GM19372 (cell line): ENCODE data around the gene GPR156.
"Not testable (repeated sequence)": the region's sequence is repeated elsewhere in the genome, so short reads cannot be mapped to it uniquely, and the experiment has no call there.

ENCODE experiments used
- ATAC-seq: cut with Tn5 transposase; IDR thresholded peaks from one replicate; pipeline ENCODE4 v1.9.1; 2021; ENCODE audit warnings: mild to moderate bottlenecking, low read depth, moderate library complexity; ENCODE audit not compliant: unreplicated experiment

GPR156 gene

DNA sequence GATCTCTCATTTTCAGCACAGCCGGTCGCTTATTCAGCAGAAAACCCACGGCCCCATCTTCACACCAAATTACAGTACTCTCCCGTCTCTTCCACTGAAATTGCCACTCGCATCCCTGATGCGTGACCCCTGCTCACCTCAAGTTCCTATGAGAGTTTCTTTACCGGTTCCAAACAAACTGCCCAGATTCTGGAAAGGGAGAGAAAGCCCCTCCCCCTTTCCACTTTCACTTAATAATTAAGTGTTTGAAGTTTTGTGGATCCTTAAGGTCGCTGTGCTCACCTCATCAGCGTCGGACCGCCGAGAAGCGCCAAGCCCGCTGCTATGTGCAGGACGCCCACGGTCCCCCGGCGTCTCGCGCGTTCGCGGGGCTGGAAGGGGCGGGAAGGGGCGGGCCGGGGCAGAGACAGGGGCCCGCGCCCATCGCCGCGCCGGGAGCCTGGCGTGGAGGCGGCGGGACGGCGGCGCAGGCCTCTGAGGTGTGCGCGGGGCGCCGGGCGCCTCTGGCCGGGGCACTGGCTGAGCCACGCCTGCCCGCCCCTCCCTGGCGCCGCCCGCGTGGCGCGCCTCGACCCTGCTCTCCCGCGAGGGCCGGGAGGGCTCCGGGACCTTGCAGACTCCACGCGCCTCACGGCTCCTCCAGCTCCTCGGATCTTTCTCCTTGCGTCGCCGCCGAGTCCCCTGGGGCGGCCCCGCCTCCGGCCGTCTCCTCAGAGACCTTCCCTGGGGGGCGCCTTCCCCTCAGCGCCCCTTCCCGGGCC, at the start of gene GPR156:
GPR156 (minus strand) TSS at position 476 of the 761 bp plus-strand sequence. CDS start 41,124 bp downstream, outside the sequence.
- no peak for ATAC-seq

- no peak for ATAC-seq
Observed at GRCh38 chr3:120332646-120333045, 47.6 kb upstream of the GPR156 start.

GRCh38 chr3:120331076-120331475, 46.1 kb upstream of the GPR156 start:
- ATAC-seq: no peak

DNA sequence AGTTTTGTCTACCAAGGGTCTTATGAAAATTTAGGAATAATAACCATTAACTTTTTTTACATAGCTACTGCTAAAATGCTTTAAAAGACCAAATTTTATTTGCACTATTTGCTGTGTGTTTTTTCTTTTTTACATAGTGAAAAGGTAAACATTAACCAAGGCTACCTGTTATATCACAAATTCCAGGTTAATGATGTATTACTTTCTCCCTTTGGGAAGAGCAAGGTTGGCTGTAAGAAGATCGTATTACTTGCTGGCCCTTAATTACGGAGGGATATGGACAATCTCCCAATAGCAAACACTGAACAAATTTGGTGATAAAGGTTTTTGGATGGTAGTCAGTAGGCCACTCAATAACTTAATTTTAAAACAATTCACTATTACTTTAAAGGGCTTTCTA, 41.8 kb upstream of the GPR156 start:
- no peak for ATAC-seq

DNA sequence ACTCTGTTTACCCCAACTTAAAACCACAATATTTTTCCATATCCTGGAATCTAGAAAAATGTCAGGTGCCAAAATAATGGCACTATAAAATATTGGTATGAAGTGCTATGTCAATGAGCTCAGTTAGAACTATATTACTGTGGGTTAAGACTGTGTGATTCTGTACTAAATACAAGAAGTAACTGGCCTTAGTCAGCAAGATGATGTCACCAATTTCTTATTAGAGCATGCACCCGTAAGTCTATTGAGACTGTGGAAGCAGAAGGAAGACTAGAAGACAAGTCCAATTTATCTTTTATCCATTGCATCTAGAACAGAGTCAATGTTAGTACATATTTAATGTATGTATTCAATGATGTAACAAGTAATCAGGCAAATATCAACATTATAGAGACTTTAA, 39.2 kb upstream of the GPR156 start:
- no peak for ATAC-seq

DNA sequence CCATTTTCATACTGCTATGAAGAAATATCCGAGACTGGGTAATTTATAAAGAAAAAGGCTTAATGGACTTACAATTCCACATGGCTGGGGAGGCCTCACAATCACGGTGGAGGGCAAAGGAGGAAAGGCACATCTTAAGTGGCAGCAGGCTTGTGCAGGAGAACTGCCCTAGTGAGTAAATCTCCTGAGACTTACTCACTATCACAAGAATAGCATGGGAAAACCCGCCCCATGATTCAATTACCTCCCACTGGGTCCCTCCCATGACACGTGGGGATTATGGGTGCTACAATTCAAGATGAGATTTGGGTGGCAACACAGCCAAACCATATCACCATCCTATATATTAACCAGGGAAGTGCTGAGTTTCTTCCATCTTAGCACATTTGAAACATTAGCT, 38.7 kb upstream of the GPR156 start:
- not testable (repeated sequence) for ATAC-seq

DNA sequence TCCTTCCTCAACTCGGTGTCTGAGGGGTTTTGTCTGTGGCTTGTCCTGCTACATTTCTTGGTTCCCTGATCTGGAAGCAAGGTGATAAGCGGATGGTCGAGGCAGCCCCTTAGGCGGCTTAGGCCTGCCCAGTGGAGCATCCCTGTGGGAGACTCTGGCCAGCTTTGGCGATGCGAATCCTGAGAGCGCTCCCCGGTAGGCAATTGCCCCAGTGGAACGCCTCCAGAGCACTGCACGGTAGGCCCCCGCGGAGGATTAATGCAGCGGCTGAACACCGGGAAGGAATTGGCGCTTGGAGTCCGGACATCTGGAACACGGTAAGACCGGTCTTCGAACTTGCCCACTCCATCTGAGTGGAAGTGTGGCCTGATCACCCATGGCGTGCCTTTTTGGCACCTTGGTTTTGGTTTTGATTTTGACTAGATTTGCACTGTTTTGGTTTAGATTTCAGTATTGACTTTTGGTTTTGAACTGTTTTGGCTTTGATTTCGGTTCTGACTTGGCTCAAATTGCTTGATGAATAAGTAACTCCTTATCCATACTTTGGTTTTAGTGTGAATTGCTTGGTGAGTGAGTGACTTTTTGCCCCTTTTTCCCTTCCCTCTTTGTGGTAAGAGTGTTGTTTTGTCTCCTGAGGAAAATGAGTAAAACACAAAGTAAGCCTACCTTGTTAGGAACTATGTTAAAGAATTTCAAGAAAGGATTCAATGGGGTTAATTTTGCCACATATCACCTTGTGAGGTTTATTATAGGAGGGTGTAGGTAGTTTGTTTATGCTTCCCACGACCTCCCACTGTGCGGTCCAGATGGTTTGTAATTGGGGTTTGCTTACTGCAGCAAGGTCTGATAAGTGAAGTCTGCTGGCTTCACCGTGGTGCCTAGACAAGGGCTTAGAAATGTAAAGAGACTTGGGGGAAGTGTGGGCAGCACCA, 27.1 kb upstream of the GPR156 start:
- ATAC-seq: no peak

GRCh38 chr3:120306519-120307455, 21.8 kb upstream of the GPR156 start:
- no peak for ATAC-seq

DNA sequence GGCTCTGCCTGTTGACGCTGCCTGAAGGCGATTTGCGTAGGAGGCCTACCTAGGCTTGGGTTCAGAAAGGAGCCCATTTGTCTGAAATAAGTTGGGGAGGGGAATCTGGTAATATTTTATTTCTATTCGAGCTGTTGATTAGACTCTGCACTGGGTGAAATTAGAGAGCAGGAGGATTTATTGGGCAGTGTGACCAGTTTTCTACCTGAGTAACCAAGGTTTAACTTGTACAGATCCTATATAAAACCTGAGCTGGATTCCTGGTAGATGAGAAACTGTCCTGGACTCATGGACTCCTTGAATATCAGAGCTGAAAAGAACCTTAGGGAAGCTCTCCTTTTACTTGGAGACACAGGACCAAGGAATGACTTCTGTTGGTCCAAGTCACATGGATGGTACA, 19.6 kb upstream of the GPR156 start:
- no peak for ATAC-seq

- ATAC-seq: no peak
Observed at GRCh38 chr3:120302361-120302760, 17.3 kb upstream of the GPR156 start.

- ATAC-seq: no peak
Observed at GRCh38 chr3:120300971-120301370, 15.9 kb upstream of the GPR156 start.

GRCh38 chr3:120299403-120299802, 14.4 kb upstream of the GPR156 start:
- ATAC-seq: no peak

DNA sequence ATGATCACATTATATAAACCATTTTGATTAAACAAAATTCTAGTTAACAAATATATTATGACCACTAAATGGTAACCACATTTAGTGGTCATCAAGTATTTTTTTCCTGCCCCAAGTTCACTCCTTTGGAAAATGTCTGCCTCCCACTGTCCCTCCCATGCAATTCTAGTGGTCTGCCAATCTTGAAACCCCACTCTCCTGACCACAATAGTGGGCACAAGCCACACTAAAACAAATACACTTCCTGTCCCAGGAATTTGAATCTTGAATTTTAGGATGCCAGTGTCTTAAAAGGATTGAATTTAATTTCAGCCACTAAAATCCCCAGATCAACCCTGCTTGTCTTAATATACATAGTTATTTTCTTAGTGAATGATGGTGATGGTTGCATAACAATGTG, 14.0 kb upstream of the GPR156 start:
- ATAC-seq: no peak

DNA sequence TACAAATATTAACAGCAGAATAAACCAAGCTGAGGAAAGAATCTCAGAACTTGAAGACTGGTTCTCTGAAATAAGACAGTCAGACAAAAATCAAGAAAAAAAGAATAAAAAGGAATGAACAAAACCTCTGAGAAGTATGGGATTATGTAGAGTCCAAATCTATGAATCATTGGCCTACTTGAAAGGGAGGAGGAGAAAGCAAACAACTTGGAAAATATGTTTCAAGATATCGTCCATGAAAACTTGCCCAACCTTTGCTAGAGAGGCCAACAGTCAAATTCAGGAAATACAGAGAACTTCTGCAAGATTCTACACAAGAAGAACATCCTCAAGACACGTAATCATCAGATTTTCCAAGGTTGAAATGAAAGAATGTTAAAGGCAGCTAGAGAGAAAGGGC, 6.5 kb upstream of the GPR156 start:
- ATAC-seq: not testable (repeated sequence)

DNA sequence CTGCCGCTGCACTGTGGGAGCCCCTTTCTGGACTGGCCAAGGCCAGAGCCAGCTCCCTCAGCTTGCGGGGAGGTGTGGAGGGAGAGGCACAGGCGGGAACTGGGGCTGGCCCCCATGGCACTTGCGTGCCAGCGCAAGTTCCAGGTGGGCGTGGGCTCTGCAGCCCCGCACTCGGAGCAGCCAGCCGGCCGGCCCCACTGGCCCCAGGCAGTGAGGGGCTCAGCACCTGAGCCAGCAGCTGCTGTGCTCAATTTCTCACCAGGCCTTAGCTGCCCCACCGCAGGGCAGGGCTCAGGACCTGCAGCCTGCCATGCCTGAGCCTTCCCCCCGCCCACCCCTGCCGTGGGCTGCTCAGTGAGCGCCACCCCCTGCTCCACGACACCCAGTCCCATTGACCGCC, 4.6 kb upstream of the GPR156 start:
- ATAC-seq: no peak

DNA sequence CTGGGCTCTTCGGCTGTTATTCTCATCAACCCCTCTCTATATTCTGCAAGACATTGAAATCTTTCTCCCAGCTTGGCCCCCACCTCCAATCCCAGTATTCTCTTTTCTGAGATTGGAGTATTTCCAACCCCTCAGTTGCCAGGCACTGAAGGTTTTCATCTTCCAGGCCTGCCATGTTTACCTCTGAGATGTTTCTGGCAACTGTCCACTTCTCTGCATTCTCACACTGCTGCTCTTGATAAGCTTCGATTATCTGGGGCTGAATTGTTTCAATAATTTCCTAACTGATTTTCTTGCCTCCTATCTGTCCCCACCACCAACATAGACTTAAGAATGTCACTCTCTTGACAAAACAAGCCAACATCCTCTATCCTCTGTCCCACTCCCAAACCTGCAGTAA, 1.4 kb upstream of the GPR156 start:
- ATAC-seq: no peak

DNA sequence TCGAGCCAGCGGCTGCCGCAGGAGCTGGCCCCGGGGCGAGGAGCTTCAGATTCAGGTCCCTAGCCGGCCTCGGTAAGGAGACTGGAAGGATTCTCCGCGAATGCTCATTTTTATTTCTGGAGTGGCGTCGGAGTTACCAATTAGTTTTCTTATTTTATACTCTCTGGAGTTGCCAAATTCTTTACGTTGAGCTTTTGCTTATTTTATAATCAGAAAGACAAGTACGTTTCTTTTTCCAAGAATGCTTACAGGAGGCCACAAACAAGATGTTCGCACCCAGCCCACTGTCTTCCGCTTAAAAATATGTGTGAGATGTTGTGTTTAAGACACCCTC, 453 bp upstream of the GPR156 start:
- ATAC-seq: no peak

DNA sequence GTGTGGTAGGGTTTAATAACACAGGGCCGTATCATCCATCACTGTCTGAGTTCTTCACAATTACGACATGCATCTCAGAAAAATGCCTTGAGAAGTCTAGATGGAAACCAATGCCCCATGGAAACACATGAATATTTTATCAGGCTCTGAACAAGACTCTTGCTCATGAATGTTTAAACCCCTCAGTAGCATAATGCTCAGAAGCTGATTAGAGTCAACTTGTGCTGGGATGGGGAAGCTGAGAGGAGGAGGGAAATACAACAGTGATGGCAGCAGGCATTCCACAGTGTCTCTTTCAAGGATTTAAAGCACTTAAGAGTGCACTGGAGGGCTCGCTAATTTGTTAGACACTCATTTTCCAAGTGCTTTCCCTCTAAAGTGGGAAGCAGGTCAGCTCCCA, 3.8 kb downstream of the GPR156 start:
- no peak for ATAC-seq

- ATAC-seq: no peak
Observed at GRCh38 chr3:120280566-120280965, 4.5 kb downstream of the GPR156 start.

- no peak for ATAC-seq
Observed at GRCh38 chr3:120280026-120280425, 5.0 kb downstream of the GPR156 start.

DNA sequence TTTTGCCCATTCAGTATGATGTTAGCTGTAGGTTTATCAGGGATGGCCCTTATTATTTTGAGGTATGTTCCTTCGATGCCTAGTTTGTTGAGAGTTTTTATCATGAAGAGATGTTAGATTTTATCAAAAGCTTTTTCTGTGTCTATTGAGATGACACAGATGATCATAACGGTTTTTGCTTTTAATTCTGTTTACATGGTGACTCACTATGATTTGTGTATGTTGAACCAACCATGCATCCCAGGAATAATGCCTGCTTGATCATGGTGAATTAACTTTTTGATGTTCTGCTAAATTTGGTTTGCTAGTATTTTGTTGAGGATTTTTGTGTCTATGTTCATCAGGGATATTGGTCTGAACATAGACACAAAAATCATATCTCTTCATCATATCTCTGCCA, 8.3 kb downstream of the GPR156 start:
- ATAC-seq: no peak
